Measurements from ENCODE around the gene SLC46A1.
A peak's percentile ranks its signal among the peaks of the same experiment; 100 is the strongest.
"Not testable (repeated sequence)": the region's sequence is repeated elsewhere in the genome, so short reads cannot be mapped to it uniquely, and the experiment has no call there.

Gene SLC46A1

DNA sequence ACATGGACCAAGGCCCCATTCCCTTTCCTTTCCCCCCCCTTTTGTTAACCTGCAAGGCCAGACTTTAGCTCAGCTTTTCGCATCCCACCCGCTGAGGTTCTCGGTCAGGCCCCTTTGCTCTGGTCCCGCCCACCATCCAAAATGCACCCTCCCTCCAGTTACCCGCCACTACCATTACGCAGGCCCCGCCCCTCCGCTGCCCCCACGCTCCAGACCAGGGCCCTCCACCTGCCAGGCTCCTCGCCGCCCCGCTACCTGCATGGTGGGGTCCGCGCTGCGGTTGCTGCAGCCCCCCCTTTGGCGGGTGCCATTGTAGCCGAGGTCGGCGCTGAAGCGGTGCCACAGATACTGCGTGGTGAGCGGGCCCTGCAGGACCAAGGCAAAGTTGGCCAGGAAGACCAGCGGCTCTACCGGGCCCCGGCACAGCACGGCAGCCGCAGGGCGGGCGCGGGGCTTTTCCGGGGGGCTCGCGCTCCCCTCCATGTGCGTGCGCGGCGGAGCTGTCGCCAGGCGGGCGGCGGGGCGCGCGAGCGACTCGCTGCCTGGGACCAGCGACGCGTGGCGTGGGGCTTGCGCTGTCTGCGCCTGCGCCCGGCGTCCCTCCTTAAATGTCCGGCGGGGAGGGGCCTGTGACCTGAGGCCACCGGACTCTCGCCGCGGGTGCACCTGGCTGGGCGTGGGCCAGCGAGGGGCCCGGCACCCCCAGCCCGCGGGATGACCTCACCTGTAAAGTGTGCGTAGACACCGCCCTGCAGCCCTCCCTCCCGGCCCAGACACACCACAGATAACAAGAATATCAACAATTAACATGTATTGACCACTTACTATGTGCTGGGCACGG lies at the start of gene SLC46A1:
SLC46A1 (minus strand) TSS at position 581 of the 841 bp plus-strand sequence; CDS start at position 483, 98 bp downstream.
- peak; percentile 26 to 72 (median 43) for DNase-seq (ENCODE audit: low read depth in 3 of 3)

DNA sequence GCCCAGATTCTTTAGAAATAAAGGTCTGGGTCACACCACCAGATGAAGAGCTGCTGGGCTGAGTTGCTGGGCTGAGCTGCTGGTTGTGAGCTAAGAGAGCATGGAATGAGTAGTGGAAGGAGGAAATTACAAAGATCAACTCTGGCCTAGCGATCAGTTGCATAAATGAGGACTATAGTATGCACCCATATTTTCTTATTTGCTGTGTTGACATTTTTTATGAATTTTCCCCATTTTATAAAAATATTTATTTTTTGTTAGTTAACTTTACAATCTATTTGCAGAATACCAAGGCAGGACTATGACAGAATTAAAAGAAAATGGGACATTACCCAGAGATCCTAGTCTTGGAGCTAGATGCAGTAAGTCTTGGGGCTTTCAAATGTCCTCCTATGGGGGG lies 43.8 kb upstream of the SLC46A1 start:
- no peak for DNase-seq (ENCODE audit: low read depth in 3 of 3)

DNA sequence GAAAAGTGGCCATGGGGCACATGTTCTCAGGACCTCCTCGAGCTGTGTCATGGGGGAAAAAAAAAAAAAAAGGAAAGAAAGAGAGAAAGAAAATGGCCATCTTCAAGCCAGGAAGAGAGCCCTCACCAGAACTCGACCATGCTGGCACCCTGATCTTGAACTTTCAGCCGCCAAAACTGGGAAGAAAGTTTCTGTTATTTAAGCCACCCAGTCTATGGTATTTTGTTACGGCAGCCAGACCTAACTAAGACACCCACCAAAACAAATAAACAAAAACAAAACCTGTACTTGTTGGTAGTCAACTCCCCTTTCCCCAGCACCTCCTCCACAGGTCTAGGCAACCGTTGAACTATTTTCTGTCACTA lies 41.4 kb upstream of the SLC46A1 start:
- DNase-seq (ENCODE audit: low read depth in 3 of 3), result no peak

DNA sequence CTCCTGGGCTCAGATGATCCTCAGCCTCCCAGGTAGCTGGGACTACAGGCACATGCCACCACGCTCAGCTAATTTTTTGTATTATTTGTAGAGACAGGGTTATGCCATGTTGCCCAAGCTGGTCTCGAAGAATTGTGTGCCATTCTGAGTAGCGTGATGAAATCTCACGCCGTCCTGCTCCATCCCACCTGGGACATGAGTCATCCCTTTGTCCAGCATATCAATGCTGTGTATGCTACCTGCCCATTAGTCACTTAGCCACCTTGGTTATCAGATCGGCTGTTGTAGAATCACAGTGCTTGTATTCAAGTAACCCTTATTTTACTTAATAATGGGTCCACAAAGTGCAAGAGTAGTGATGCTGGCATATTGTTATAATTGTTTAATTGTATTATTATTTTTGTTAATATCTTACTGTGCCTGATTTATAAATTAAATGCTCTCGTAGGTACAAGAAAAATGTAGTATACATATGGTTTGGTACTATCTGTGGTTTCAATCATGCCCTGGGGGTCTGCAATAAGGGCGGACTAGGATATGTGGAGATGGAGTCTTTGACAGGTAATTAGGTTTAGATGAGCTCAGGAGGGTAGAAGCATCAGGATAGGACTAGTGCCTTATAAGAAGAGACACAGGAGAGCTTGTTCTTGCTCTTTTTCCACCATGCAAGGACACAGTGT lies 40.8 kb upstream of the SLC46A1 start:
- DNase-seq (ENCODE audit: low read depth in 3 of 3), result no peak

DNA sequence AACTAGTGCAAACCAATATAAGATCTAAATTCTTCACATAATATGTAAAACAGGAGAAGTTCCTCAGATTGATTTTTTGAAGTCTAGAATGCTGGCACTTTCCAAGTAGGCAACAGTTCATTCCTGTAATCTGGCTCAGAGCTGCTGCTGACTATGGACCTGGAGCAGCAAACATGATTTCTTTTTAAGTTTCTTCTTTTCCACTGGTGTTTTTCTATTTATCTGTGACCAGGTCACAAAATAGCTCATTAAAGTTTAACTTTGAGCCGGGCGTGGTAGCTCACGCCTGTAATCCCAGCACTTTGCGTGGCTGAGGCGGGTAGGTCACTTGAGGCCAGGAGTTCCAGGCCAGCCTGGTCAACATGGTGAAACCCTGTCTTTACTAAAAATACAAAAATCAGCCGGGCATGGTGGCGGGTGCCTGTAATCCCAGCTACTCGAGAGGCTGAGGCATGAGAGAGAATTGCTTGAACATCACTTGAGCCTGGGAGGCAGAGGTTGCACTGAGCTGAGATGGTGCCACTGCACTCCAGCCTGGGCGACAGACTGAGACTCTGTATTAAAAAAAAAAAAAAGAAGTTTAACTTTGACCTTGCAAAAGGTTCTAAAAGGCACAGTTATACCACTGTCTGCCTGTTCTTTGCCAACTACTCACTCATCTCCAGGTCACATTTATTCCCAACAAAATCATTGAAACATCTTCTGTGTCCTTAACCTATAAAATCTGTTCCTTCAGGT lies 38.1 kb upstream of the SLC46A1 start:
- DNase-seq (ENCODE audit: low read depth in 3 of 3), result no peak

DNA sequence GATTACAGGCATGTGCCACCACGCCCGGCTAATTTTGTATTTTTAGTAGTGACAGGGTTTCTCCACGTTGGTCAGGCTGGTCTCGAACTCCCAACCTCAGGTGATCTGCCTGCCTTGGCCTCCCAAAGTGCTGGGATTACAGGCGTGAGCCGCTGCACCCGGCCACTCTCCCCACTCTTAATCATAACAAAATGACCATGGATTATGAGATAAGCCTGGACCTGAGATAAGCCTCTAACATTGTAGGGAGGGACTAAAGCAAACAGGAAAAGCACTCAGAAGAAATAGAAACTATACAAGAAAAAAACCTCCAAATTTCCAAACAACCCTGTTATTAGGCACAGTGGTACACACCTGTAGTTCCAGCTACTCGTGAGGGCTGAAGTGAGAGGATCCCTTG lies 28.3 kb upstream of the SLC46A1 start:
- not testable (repeated sequence) for DNase-seq (ENCODE audit: low read depth in 3 of 3)

DNA sequence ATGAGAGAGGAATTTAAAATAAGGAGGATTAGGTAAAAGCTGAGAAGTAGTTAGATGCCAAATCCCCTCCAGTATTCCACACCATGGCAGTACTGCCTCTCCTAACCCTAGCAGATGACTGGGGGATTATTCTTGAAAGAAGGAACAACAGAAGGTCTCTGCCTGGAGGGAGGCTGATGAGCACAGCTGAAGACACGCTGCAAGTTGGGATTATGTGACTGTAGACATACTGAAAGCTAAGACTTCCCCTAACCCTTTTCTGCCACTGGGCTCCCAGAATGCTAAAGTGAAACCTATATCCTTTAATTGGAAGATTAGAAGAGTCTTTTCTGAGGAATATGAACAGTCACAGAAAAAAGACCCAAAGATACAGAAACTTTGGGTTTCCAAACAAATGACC lies 27.7 kb upstream of the SLC46A1 start:
- no peak for DNase-seq (ENCODE audit: low read depth in 3 of 3)

DNA sequence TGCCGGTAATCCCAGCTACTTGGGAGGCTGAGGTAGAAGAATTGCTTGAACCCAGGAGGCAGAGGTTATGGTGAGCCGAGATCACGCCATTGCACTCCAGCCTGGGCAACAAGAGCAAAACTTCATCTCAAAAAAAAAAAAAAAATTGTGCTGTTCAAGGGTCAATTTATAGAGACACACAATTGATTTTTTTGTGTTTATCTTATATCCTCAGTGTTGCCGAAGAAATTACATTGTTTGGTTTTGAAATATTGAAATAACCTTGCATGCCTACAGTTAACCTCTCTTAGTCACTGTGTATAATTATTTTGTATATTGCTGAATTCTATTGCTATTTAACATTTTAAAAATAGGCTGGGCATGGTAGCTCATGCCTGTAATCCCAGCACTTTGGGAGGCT lies 22.0 kb upstream of the SLC46A1 start:
- not testable (repeated sequence) for DNase-seq (ENCODE audit: low read depth in 3 of 3)

DNA sequence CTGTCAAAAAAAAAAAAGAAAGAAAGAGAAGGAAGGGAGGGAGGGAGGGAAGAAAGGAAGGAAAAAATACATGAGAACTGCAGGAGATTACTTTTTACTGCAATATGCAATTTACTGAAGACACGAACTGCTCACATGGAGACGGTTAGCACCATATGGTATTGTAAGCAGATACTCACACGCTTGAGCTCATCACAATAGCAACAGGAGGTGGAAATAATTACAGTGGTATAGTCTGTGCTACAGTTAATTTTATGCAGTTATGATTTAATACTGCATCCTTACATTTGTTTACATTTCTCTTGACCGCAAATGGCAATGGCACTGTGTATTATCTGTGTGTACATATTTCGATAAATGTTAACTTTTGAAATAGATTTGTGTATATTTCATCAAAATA lies 21.4 kb upstream of the SLC46A1 start:
- DNase-seq (ENCODE audit: low read depth in 3 of 3), result no peak

DNA sequence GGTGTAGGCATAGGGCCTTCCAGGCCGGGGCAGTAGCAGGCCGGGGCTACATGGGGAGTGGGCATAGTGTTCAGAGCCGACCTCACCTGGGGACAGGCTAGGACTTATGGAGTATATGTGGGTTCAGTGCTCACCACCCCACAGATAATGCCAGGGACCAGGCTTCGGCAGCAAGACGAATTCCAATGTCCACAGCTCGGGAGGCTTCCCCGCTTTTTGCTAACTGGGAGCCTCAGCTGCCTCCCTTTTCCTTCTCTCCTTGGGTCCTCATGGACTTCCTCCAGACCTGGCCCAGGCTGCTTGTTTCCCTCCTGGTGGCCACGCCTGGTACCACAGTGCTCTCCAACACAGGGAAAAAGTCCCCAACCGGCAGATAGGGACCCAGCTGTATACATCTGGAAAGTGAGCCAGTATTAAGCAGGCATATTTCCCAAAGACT lies 20.1 kb upstream of the SLC46A1 start:
- DNase-seq (ENCODE audit: low read depth in 3 of 3), result no peak

DNA sequence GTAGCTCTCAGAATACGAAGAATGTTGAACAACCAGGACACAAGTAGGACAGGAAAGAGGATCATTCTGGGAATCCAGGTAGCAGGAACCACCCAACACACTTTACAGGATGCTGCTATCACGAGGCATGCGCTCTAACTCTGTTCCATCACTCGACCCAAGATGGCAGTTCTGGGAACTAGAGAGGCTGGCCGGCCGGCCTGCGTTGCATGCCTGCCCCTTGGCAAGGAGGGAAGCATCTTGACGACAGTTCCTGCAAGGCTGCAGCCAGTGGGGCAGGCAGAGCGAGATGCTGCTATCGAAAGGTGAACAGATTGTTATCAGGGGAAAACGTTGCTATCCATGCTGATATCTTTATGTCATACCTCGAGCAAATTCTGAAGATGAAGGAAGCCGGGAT lies 19.2 kb upstream of the SLC46A1 start:
- no peak for DNase-seq (ENCODE audit: low read depth in 3 of 3)

DNA sequence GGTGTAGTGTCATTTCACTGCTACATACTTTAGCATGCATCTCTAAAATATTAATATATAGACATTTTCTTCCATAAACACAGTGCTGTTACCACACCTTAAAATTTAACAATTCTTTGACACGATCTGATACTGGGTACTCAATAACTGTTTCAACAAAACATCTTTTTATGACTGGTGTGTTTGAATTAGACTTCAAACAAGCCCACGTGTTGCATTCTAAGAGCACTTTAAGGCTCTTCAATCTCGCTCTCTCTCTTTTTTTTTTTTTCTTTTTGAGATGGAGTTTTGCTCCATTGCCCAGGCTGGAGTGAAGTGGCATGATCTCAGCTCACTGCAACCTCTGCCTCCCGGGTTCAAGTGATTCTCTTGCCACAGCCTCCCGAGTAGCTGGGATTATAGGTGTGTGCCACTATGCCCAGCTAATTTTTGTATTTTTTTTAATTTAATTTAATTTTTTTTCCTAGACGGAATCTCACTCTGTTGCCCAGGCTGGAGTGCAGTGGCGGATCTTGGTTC lies 15.8 kb upstream of the SLC46A1 start:
- no peak for DNase-seq (ENCODE audit: low read depth in 3 of 3)

DNA sequence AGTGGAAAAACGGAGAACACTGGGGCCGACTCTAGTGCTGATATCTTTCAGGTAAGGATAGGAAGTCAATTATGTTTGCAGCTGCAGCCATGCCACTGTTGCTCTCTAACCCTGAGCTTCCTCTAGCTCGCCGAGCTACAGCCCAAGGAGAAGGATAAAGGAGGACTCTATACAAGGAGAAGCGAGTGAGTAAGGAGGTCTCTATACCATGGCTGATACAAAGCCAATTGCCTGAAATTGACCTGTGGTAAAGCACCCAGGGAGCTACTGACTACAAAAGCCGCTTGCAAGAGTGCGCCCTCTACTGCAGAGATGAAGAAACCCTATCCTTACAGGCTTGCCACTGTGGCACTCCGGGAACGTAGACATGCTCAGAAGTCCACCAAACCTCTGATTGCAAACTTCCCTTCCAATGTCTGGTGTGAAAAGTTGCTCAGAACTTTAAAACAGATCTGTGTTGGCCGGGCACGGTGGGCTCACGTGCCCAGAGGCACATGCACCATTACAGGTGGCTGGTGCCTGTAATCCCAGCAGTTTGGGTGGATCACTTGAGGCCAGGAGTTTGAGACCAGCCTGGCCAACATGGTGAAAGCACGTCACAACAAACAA lies 10.8 kb upstream of the SLC46A1 start:
- DNase-seq (ENCODE audit: low read depth in 3 of 3), result peak; percentile 6 to 45 (median 33)

DNA sequence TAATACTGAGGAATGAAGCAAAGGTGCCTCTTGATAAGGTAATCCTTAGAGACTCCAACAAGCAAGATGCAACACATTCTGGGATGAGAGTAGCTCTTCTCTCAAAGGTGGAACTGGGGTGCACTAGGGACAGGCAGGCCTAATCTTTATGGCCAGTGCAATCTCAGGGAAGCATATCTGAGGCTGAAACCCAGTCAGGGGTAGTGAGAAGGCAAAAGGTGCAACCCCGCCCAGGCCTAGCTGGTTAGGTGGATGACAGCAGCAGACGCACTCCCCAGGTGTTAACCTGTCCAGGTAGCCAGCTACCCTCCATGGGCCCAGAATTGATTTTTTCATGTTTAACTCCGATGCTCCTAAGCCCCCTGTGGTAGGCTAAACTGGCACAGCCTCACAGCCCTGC lies 9.9 kb upstream of the SLC46A1 start:
- no peak for DNase-seq (ENCODE audit: low read depth in 3 of 3)

DNA sequence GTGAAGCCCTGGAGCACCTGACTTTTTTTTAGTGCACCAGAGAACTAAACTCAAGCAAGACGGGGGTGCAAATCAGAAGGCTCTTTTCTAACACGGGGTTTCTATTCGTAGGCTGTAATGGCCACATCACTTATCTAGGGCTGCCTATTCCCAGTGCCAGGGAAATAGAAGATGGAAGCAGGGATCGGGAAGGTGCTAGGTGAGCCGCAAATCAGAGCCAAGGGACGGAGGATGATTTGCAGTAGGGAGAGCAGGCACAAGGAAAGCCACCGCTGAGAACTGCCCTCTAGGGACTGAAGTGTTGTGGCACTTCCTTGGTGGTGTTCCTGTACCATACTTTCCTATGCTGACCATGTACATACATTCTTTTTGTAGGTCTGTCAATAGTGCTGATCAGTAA lies 7.8 kb upstream of the SLC46A1 start:
- no peak for DNase-seq (ENCODE audit: low read depth in 3 of 3)

DNA sequence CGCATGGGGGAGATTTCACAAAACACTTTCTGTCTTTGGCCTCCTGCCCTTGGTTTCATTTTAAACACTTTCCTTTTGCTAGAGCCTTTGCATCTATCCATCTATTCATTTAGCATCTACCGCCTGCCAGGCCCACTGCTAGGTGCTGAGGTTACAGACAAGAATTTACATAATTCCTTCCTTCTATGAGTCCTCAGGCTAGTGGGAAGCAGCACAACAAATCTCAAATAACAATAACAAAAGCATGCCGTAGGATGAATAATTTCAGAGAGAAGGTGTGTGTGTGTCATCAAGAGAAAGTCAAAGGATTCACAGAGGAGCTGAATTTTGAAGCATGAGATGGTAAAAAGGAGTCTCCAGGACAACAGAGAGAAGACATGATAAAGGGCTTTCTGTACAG lies 6.1 kb upstream of the SLC46A1 start:
- no peak for DNase-seq (ENCODE audit: low read depth in 3 of 3)

DNA sequence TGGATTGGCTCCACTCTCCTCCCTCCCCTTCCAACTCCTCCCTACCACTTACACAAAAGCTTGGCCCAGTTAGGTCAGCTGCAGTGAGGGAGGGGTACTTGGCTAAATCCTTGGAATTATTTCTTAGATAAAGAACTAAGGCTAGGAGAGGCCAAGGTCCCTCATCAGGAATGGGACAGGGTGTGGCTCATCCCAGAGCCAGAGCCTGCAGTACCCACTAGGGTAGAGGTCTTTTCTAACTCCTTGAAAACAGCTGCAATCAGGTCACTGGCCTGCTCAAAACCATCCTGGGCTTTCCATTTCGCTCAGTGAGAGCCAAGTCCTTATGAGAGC lies 1.9 kb upstream of the SLC46A1 start:
- no peak for DNase-seq (ENCODE audit: low read depth in 3 of 3)

DNA sequence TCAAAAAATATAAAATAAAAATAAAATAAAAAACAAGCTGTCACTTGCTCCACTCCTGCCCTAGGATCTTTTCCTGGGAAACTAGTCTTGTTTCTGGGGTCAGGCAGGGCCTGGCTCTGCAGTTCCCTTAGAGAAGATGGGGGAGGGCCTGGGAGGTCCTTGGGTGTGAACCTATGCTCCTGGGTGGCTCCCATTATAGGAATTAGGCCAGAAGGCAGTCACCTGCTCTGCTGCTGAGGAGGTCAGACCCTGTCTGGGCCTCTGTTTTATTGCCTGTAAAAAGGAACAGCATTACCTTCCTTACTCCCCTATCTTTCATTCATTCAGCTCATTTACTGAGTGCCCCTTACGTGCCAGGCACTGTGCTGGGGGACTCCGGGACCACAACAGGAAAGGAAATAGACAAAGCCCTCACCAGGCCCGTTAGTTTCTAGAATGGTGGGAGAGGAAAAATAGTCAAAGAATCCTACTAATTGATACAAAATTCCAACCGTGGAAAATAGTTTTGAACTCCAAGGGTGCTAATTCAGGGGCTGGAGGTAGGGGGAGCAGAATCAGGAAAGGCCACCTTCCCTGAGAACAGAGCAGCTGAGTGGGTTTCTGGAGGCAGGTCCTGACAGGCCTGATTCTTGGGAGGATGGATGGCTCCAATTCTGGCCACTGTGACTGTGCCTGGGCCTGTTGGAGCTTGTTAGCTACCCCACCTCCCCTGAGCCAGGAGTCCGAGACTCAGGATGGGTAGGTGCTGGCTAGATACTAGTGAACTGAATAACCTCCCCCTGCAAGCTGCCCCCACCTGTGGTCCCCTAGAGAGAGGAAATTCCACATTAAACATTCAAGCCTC lies 1.3 kb upstream of the SLC46A1 start:
- DNase-seq (ENCODE audit: low read depth in 3 of 3), result no peak

DNA sequence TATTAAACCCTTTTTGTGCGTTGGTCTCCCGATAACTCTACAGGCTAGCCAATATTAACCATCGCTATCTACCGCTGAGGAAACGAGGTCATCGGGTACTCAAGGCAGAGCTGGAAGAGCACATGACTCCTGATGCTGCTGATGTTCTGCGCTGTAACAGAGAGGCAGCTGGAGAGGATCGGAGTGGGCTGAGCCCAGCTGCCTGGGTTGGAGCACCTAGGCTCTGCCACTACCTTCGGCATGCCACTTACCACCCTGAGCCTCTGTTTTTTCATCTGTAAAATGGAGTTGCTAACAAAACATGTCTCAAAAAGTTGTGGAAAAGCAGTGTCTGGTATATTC lies 432 bp upstream of the SLC46A1 start:
- DNase-seq (ENCODE audit: low read depth in 3 of 3), result no peak

DNA sequence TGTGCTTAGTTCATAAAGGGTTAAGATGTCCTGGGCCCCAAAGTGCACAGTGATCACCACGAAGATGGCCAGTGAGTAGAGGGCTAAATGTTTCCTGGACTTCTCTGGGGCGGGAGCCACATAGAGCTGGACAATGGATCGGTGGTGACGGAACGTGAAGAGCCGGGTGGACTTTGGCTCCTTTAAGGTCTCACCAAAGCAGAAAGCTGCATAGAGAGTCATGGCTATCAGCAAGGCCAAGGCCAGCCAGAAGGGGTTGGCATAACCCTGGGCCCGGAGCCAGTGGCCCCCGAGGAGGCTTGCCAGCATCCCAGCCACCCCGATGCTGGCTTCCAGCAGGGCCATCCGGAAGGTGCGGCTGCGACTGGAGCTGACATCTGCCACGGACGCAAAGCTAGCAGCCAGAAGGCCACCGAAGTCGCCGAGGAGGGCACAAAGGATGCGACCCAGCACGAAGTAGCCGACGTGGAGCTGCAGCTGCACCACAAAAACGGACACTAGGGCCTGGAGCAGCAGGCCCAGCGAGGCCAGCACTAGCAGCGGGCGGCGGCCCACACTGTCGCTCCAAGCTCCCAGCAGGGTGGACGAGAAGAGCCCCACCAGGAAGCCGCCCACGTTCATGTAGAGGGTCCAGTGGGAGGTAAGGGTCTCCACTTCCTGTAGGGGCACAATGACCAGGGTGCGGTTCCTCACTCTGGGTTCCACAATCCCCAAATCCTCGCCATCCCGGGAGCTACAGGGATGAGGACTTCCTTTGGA lies 1.0 kb downstream of the SLC46A1 start:
- no peak for DNase-seq (ENCODE audit: low read depth in 3 of 3)

DNA sequence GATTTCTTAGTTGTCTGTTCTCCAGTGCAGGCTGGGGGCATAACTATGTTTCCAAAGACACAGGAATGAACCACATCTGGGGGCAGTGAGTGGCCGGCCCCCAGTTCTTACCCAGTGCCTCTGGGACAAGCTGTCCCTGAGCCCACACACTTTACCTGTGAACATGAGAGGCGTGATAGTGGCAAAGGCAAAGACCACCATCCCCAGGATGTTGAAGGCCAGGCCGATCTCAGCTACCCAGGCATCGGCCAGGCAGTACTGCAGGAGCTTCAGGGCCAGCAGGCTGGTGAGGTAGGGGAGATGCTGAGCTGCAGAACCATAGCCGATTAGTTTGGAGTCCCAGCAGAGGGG lies 1.6 kb downstream of the SLC46A1 start:
- no peak for DNase-seq (ENCODE audit: low read depth in 3 of 3)

Data from stimulated activated CD4-positive, alpha-beta T cell treated with anti-CD3 and anti-CD28 coated beads, TNF-alpha, amount 100 ng/mL, for 24 hours (primary cell).